ENCODE measurements around the gene GPR156. TPM values are rescaled to one million over a fixed set of nuclear protein-coding genes. Genes with fewer than 3 reads are reported as not detected.

GPR156 gene
- total RNA-seq, 2 donors from 2014 or later: 1.1 to 1.2 TPM

DNA sequence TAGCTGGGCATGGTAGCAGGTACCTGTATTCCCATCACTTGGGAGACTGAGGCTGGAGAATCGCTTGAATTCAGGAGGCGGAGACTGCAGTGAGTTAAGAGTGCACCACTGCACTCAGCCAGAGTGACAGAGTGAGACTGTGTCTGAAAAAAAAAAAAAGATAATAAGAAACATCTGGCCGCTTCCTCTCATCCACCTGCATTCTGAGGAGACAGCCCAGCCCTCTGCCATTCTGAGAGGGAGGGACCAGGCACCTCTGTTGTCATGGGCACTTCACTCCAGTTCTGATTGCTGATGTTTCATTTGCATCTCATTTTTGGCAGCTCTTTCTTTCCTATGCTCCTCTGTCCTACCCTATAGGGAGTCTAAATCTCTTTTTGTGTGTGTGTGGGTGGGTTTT lies 154.4 kb downstream of the GPR156 start:
- Histone ChIP-seq H3K9ac (ENCODE audit: extremely low read depth, low read length, poor library complexity, severe bottlenecking) (no peak overlapping the region), H3K9me3 (ENCODE audit: control insufficient read depth, low read length) (no peaks in the 10 kb centered on the region), H3K27me3 (ENCODE audit: control insufficient read depth, insufficient read depth, low read length, poor library complexity, severe bottlenecking) (no peaks in the 10 kb centered on the region), H3K27ac (ENCODE audit: low read depth, low read length) (no peak overlapping the region), H3K36me3 (ENCODE audit: control insufficient read depth, insufficient read depth, low read length) (no peaks in the 10 kb centered on the region), H3K4me3 (ENCODE audit: low read length) (no peak overlapping the region), H3K4me1 (ENCODE audit: control insufficient read depth, insufficient read depth, low read length) (no peaks in the 10 kb centered on the region)
- peaks cover 4% of the 10 kb centered on the region for H3K4me1 Mint-ChIP-seq
- no peak for TF ChIP-seq CTCF (conservative IDR thresholded peaks at IDR 0.05)
- no peaks in the 10 kb centered on the region for H3K27me3 Mint-ChIP-seq (ENCODE audit: insufficient read depth)
- H3K27ac Mint-ChIP-seq: no peak overlapping the region
- no peak for DNase-seq
- no peaks in the 10 kb centered on the region for H3K9me3 Mint-ChIP-seq
- no peak overlapping the region for H3K4me3 Mint-ChIP-seq
- no peaks in the 10 kb centered on the region for H3K36me3 Mint-ChIP-seq (ENCODE audit: low read depth)
- WGBS, 2 experiments (ENCODE audit: insufficient coverage in 1 of 2, insufficient read length in 1 of 2): 95 to 97% methylated on average over 3 of the region's 3 CpGs

- Histone ChIP-seq H3K4me3 (ENCODE audit: low read length) (no peak overlapping the region), H3K4me1 (ENCODE audit: control insufficient read depth, insufficient read depth, low read length) (no peaks in the 10 kb centered on the region), H3K9me3 (ENCODE audit: control insufficient read depth, low read length) (no peaks in the 10 kb centered on the region), H3K27me3 (ENCODE audit: control insufficient read depth, insufficient read depth, low read length, poor library complexity, severe bottlenecking) (no peaks in the 10 kb centered on the region), H3K36me3 (ENCODE audit: control insufficient read depth, insufficient read depth, low read length) (no peaks in the 10 kb centered on the region), H3K27ac (ENCODE audit: low read depth, low read length) (no peak overlapping the region), H3K9ac (ENCODE audit: extremely low read depth, low read length, poor library complexity, severe bottlenecking) (no peak overlapping the region)
- H3K9me3 Mint-ChIP-seq: no peaks in the 10 kb centered on the region
- DNase-seq: no peak
- WGBS, 2 experiments (ENCODE audit: insufficient coverage in 1 of 2, insufficient read length in 1 of 2): 95 to 100% methylated on average over 2 of the region's 2 CpGs
- H3K36me3 Mint-ChIP-seq (ENCODE audit: low read depth): no peaks in the 10 kb centered on the region
- no peak for TF ChIP-seq CTCF (conservative IDR thresholded peaks at IDR 0.05)
- no peak overlapping the region for H3K27ac Mint-ChIP-seq
- H3K4me1 Mint-ChIP-seq: peaks cover 4% of the 10 kb centered on the region
- H3K27me3 Mint-ChIP-seq (ENCODE audit: insufficient read depth): no peaks in the 10 kb centered on the region
- no peak overlapping the region for H3K4me3 Mint-ChIP-seq
These were observed 155.1 kb downstream of the GPR156 start for GRCh38 chr3:120129718-120130513.

DNA sequence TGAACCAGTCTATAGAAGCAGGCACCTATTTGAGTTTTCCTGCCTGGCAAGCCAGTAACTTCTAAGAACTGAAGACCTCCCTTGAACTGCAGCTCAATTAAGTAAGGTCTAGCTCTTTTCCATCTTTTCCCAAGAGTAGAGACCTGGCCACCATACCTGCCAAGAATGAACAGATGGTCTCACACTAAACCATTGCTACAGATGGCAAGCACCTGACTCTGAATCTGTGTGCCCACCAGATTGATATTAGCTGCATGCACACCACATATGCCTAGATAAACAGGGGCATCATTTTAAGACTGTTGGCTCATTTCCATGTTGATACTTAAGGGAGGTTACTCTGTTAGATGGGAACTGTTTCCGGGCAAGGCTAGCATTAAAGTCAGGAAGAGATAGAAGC lies 156.0 kb downstream of the GPR156 start:
- DNase-seq: no peak
- Histone ChIP-seq H3K27me3 (ENCODE audit: control insufficient read depth, insufficient read depth, low read length, poor library complexity, severe bottlenecking) (no peaks in the 10 kb centered on the region), H3K4me1 (ENCODE audit: control insufficient read depth, insufficient read depth, low read length) (no peaks in the 10 kb centered on the region), H3K27ac (ENCODE audit: low read depth, low read length) (no peak overlapping the region), H3K4me3 (ENCODE audit: low read length) (no peak overlapping the region), H3K36me3 (ENCODE audit: control insufficient read depth, insufficient read depth, low read length) (no peaks in the 10 kb centered on the region), H3K9ac (ENCODE audit: extremely low read depth, low read length, poor library complexity, severe bottlenecking) (no peak overlapping the region), H3K9me3 (ENCODE audit: control insufficient read depth, low read length) (no peaks in the 10 kb centered on the region)
- WGBS, 2 experiments (ENCODE audit: insufficient coverage in 1 of 2, insufficient read length in 1 of 2): 91 to 100% methylated on average over 1 of the region's 1 CpG
- Mint-ChIP-seq H3K36me3 (ENCODE audit: low read depth) (no peaks in the 10 kb centered on the region), H3K27ac (no peak overlapping the region), H3K4me3 (no peak overlapping the region), H3K9me3 (no peaks in the 10 kb centered on the region), H3K27me3 (ENCODE audit: insufficient read depth) (no peaks in the 10 kb centered on the region), H3K4me1 (peaks cover 4% of the 10 kb centered on the region)
- no peak for TF ChIP-seq CTCF (conservative IDR thresholded peaks at IDR 0.05)

All from endodermal cell (in vitro differentiated cells).